ENCODE measurements around the gene NIFK.
"Not testable (repeated sequence)": the region's sequence is repeated elsewhere in the genome, so short reads cannot be mapped to it uniquely, and the experiment has no call there.

The NIFK gene

DNA sequence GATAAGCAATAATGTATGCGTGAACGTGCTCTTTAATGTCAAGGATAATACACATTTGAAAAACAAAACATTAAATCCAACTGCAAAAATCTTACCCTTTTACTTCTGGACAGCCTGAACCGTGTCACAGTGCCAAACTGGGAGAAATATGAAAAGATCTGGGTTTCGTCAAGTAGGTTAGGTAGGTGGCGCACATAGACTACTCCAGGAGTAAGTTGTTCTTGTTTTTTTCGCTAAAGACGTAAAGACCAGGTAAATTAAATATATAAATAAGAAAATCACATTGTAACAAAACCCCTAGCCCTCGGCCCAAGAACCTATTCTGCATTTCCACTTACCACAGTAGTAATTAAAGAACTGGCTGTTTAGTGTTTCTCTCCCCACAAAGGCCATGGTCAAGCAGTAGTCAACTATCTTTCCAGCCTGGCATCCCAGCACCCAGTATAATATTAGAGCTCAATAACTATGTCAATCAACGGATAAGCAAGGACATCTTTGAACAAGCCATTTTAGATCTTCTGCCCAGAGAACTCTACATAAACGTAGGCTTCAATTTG, 1.1 kb downstream of the NIFK start:
- in situ Hi-C loops (cut with HindIII; ENCODE audit: low sequenced_read_pairs): no loop called here
- no peak for DNase-seq (ENCODE audit: low read depth)
- peak overlapping the region; percentile 99 for H3K4me3 ChIP-seq (ENCODE audit: low read depth, low read length)
- TF ChIP-seq, protein P1, sequence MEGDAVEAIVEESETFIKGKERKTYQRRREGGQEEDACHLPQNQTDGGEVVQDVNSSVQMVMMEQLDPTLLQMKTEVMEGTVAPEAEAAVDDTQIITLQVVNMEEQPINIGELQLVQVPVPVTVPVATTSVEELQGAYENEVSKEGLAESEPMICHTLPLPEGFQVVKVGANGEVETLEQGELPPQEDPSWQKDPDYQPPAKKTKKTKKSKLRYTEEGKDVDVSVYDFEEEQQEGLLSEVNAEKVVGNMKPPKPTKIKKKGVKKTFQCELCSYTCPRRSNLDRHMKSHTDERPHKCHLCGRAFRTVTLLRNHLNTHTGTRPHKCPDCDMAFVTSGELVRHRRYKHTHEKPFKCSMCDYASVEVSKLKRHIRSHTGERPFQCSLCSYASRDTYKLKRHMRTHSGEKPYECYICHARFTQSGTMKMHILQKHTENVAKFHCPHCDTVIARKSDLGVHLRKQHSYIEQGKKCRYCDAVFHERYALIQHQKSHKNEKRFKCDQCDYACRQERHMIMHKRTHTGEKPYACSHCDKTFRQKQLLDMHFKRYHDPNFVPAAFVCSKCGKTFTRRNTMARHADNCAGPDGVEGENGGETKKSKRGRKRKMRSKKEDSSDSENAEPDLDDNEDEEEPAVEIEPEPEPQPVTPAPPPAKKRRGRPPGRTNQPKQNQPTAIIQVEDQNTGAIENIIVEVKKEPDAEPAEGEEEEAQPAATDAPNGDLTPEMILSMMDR (IDR thresholded peaks at IDR 0.05; ENCODE audit: low read depth, low read length, missing control alignments): no peak

DNA sequence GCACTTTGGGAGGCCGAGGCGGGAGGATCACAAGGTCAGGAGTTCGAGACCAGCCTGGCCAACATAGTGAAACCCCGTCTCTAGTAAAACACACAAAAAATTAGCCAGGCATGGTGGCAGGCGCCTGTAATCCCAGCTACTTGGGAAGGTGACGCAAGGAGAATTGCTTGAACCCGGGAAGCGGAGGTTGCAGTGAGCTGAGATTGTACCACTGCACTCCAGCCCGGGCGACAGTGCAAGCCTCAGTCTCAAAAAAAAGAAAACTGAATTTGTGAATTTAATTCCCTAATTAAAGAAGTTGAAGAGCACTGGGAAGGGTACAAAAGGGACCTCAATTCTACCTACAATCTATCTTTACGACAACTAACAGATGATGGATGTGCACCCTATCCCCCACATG, 2.1 kb downstream of the NIFK start:
- H3K4me3 ChIP-seq (ENCODE audit: low read depth, low read length); DNase-seq (ENCODE audit: low read depth); in situ Hi-C loops (cut with HindIII; ENCODE audit: low sequenced_read_pairs): not testable (repeated sequence)

DNA sequence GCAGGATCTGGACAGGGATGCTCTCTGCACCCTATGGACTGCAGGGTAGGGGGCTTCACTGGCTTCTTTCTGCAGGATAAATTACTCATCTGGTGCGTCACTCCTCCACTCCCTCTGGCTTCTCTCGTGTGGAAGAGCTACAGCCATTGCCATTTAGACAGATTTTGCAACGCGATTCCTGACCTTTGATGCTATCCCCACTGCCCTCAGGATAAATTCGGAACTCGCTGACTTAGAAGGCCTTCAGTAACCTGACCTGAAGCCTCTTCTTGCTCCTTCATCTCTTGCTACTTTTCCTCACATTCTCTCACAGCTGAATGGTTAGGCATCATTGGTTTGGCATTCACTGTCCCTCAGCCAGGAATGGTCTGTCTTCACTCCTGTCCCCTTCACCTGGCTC, 5.3 kb downstream of the NIFK start:
- DNase-seq (ENCODE audit: low read depth): no peak
- no peak overlapping the region for H3K4me3 ChIP-seq (ENCODE audit: low read depth, low read length)
- in situ Hi-C loops (cut with HindIII; ENCODE audit: low sequenced_read_pairs): no loop called here
- TF ChIP-seq, protein P1 (IDR thresholded peaks at IDR 0.05; ENCODE audit: low read depth, low read length, missing control alignments): no peak

DNA sequence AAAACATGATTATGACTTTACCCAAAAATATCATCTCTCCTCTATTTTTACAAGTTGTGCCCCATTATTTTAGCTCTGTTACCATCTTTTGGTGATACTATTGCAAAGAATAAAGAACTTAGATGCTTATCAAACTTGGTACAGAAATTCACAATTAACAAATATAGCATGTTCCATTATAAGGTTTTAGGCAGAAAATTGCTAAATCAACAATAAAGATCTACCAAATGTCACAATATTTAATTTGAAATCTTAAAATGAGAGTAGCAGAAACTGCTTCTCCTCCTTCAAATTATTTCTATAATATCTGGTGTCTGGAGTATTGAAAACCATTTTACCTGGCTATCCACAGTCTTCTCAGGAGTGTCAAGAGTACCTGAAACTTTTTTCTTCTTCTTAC, 8.7 kb downstream of the NIFK start:
- DNase-seq (ENCODE audit: low read depth): no peak
- H3K4me3 ChIP-seq (ENCODE audit: low read depth, low read length): no peak overlapping the region
- TF ChIP-seq, protein P1 (IDR thresholded peaks at IDR 0.05; ENCODE audit: low read depth, low read length, missing control alignments): no peak
- in situ Hi-C loops (cut with HindIII; ENCODE audit: low sequenced_read_pairs): no loop called here

DNA sequence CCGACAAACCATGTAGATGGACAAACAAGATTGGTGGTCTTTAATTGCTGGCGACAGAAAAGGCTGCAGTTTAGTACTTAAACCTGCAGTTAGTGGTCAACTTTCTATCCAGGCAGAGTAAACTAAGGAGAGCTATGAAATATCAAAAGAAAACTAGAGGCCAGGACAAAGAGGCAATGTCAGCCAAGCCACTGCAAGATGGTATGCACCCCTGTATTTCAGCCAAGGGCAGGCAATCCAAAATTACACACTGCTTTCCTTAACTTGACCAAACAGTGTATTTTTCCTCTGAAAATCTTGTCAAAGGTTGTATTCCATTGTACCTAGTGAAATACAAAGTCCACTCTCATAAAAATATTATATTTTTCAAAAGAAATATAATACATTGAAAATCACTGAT, 9.3 kb downstream of the NIFK start:
- in situ Hi-C loops (cut with HindIII; ENCODE audit: low sequenced_read_pairs): no loop called here
- TF ChIP-seq, protein P1 (IDR thresholded peaks at IDR 0.05; ENCODE audit: low read depth, low read length, missing control alignments): no peak

DNA sequence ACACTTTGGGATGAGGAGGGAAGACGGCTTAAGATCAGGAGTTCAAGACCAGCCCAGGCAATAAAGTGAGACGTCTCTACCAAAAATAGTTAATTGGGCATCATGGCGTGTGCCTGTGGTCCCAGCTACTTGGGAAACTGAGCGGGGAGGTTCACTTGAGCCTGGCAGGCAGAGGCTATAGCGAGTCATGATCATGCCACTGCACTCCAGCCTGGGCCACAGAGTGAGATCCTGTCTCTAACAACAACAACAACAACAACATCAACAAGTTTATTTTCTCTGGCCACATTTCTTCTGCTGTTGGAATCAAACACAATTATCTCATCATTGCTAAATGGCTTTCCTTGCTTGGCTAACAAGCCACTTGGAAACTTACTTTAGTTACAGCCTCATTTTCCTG, 13.4 kb downstream of the NIFK start:
- TF ChIP-seq, protein P1 (IDR thresholded peaks at IDR 0.05; ENCODE audit: low read depth, low read length, missing control alignments): no peak
- in situ Hi-C loops (cut with HindIII; ENCODE audit: low sequenced_read_pairs): loop anchor here (25.0 kb wide), 1 partner anchor 336 kb away; no protein-coding TSS in a partner anchor
- no peak for DNase-seq (ENCODE audit: low read depth)
- H3K4me3 ChIP-seq (ENCODE audit: low read depth, low read length): no peak overlapping the region

More for the DNA sequence above, 9.3 kb downstream of the NIFK start:
- no peak for DNase-seq (ENCODE audit: low read depth)
- no peak overlapping the region for H3K4me3 ChIP-seq (ENCODE audit: low read depth, low read length)

DNA sequence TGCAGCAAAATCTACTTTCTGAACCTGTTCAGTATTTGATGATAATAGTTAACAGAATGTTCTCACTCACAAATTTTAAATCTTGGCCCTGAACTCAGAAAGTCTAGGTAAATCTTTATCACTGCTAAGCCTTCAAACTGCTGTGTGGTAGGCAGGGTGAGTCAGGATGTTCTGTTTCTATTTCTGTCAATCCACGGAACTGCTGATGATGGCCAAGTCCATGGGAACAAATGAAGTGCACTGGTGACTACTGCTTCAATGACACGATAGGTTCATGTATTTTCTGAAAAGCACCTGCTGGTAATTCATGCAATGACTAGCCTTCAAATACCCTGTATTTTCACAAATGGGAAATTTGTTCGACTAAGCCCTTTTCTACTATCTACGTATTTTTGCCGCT, 14.2 kb downstream of the NIFK start:
- no peak overlapping the region for H3K4me3 ChIP-seq (ENCODE audit: low read depth, low read length)
- no peak for DNase-seq (ENCODE audit: low read depth)
- in situ Hi-C loops (cut with HindIII; ENCODE audit: low sequenced_read_pairs): loop anchor here (25.0 kb wide), 1 partner anchor 335 kb away; no protein-coding TSS in a partner anchor
- TF ChIP-seq, protein P1 (IDR thresholded peaks at IDR 0.05; ENCODE audit: low read depth, low read length, missing control alignments): no peak
